SK-N-SH (cell line): Measurements from ENCODE around the gene SF3B1.
"Not testable (repeated sequence)": the region's sequence is repeated elsewhere in the genome, so short reads cannot be mapped to it uniquely, and the experiment has no call there.

Experiments
- ELF1 ChIP-seq: IDR thresholded peaks from 2 replicates; pipeline ENCODE4 v1.4.0; 2012
- EP300 ChIP-seq, 2 experiments: IDR thresholded peaks; 2 replicates each; pipeline versions ENCODE4 v1.4.0 to v1.6.1; 2012; ENCODE audit warnings: borderline replicate concordance in 1 of 2, low read depth in 1 of 2, low read length in 1 of 2
- FOSL2 ChIP-seq: IDR thresholded peaks from 2 replicates; pipeline ENCODE4 v1.4.0; 2012; ENCODE audit warnings: low read depth, mild to moderate bottlenecking, moderate library complexity, borderline replicate concordance
- GABPA ChIP-seq: IDR thresholded peaks from 2 replicates; pipeline ENCODE4 v1.4.0; 2012; ENCODE audit warnings: low read depth, mild to moderate bottlenecking
- GATA2 ChIP-seq: sonication (generic); formaldehyde crosslinking; IDR thresholded peaks from 2 replicates; pipeline ENCODE4 v1.5.0; 2020; ENCODE audit warnings: mild to moderate bottlenecking, missing genetic modification reagents
- NFIC ChIP-seq: IDR thresholded peaks from 2 replicates; pipeline ENCODE4 v1.4.0; 2012; ENCODE audit warnings: borderline replicate concordance
- PBX3 ChIP-seq: IDR thresholded peaks from 2 replicates; pipeline ENCODE4; 2012
- POLR2AphosphoS5 ChIP-seq: IDR thresholded peaks from 2 replicates; pipeline ENCODE4 v1.6.1; 2012; ENCODE audit warnings: low read depth, low read length
- REST ChIP-seq: IDR thresholded peaks from 2 replicates; pipeline ENCODE4 v1.6.1; 2012; ENCODE audit warnings: mild to moderate bottlenecking, low read depth, low read length, moderate library complexity
- TAF1 ChIP-seq: IDR thresholded peaks from 2 replicates; pipeline ENCODE4 v1.6.1; 2012; ENCODE audit warnings: low read depth, mild to moderate bottlenecking, low read length, moderate library complexity, borderline replicate concordance
- TEAD4 ChIP-seq: IDR thresholded peaks from 2 replicates; pipeline ENCODE4 v1.4.0; 2012; ENCODE audit warnings: mild to moderate bottlenecking, borderline replicate concordance; ENCODE audit not compliant: insufficient read depth
- YY1 ChIP-seq: IDR thresholded peaks from 2 replicates; pipeline ENCODE4 v1.4.0; 2012; ENCODE audit warnings: low read depth, mild to moderate bottlenecking
- ZBTB33 ChIP-seq: IDR thresholded peaks from 2 replicates; pipeline ENCODE4 v1.4.0; 2012; ENCODE audit warnings: low read depth, borderline replicate concordance
- TF ChIP-seq, protein P1 (sequence below): fragments of 200-600 bp; sonication (generic); IDR thresholded peaks from 2 replicates; pipeline ENCODE4 v1.6.1; 2017; ENCODE audit warnings: antibody characterized with exemption, mild to moderate bottlenecking, moderate library complexity

GRCh38 chr2:197343968-197344367 lies 90.9 kb downstream of the SF3B1 start:
- TF ChIP-seq, protein P1, sequence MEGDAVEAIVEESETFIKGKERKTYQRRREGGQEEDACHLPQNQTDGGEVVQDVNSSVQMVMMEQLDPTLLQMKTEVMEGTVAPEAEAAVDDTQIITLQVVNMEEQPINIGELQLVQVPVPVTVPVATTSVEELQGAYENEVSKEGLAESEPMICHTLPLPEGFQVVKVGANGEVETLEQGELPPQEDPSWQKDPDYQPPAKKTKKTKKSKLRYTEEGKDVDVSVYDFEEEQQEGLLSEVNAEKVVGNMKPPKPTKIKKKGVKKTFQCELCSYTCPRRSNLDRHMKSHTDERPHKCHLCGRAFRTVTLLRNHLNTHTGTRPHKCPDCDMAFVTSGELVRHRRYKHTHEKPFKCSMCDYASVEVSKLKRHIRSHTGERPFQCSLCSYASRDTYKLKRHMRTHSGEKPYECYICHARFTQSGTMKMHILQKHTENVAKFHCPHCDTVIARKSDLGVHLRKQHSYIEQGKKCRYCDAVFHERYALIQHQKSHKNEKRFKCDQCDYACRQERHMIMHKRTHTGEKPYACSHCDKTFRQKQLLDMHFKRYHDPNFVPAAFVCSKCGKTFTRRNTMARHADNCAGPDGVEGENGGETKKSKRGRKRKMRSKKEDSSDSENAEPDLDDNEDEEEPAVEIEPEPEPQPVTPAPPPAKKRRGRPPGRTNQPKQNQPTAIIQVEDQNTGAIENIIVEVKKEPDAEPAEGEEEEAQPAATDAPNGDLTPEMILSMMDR, result not testable (repeated sequence)
- TF ChIP-seq GABPA; TEAD4; NFIC; FOSL2; POLR2AphosphoS5; EP300 (IDR thresholded peaks at IDR 0.05; ENCODE audit: borderline replicate concordance in 1 of 2, low read depth in 1 of 2, low read length in 1 of 2); ZBTB33; ELF1; TAF1; GATA2 (CRISPR knock-in tag); YY1; PBX3; REST: not testable (repeated sequence)
